Adipose tissue (tissue), 3 donors: ENCODE data around the gene ADARB2. TPM values are rescaled to one million over a fixed set of nuclear protein-coding genes. Genes with fewer than 3 reads are reported as not detected.

Experiments used
- H3K27ac ChIP-seq: one replicate; pipeline ENCODE4 v1.5.1; 2013; ENCODE audit warnings: low read depth, low read length
- WGBS, 3 donors: extraction: QIAGEN DNeasy Blood & Tissue Kit; methylation state at CpG; one replicate each; pipeline ENCODE4 v1.1.7; 2013; 5-methylcytosine and 5-hydroxymethylcytosine counted together
- polyA plus RNA-seq, 3 donors: library from polyadenylated mRNA; stranded (reverse); fragments of 200-250 nt; gene quantifications; one replicate each; pipeline ENCODE4 v1.2.3, GENCODE V29; 2013
- donor health status: healthy with polysubstance abuse.
- donor health status: Bipolar disorder and iron deficiency.
- donor health status: healthy.

ADARB2 gene
- polyA plus RNA-seq, 3 donors: 0.31 to 1.9 (median 0.56) TPM

- WGBS, 3 donors: 67 to 80% (median 71%) methylated on average over 9 of the region's 9 CpGs
- no peak overlapping the region for H3K27ac ChIP-seq
These were observed 524.7 kb downstream of the ADARB2 start for GRCh38 chr10:1212571-1213141.

GRCh38 chr10:1211844-1212570 is 525.3 kb downstream of the ADARB2 start:
- no peak overlapping the region for H3K27ac ChIP-seq
- WGBS, 3 donors: 72 to 81% (median 76%) methylated on average over 16 of the region's 16 CpGs

GRCh38 chr10:1210667-1211066 is 526.7 kb downstream of the ADARB2 start:
- H3K27ac ChIP-seq: no peak overlapping the region
- 62 to 68% (median 64%) methylated on average over 14 of the region's 14 CpGs for WGBS, 3 donors

GRCh38 chr10:1209355-1209979 is 527.9 kb downstream of the ADARB2 start:
- WGBS, 3 donors: 82 to 87% (median 85%) methylated on average over 8 of the region's 8 CpGs
- H3K27ac ChIP-seq: no peak overlapping the region

GRCh38 chr10:1208366-1209311 is 528.7 kb downstream of the ADARB2 start:
- H3K27ac ChIP-seq: no peak overlapping the region
- WGBS, 3 donors: 88 to 91% (median 89%) methylated on average over 20 of the region's 20 CpGs

GRCh38 chr10:1206601-1207000 is 530.7 kb downstream of the ADARB2 start:
- H3K27ac ChIP-seq: no peak overlapping the region
- WGBS, 3 donors: 93 to 97% (median 95%) methylated on average over 19 of the region's 19 CpGs

GRCh38 chr10:1206101-1206500 is 531.2 kb downstream of the ADARB2 start:
- 85 to 88% (median 87%) methylated on average over 23 of the region's 23 CpGs for WGBS, 3 donors
- no peak overlapping the region for H3K27ac ChIP-seq

- 87 to 92% (median 92%) methylated on average over 27 of the region's 27 CpGs for WGBS, 3 donors
- no peak overlapping the region for H3K27ac ChIP-seq
These were observed 531.8 kb downstream of the ADARB2 start for GRCh38 chr10:1205450-1206030.

- 84 to 86% (median 85%) methylated on average over 26 of the region's 26 CpGs for WGBS, 3 donors
- no peak overlapping the region for H3K27ac ChIP-seq
These were observed 532.6 kb downstream of the ADARB2 start for GRCh38 chr10:1204434-1205326.

GRCh38 chr10:1203704-1204103 is 533.6 kb downstream of the ADARB2 start:
- WGBS, 3 donors: 84 to 87% (median 84%) methylated on average over 10 of the region's 10 CpGs
- H3K27ac ChIP-seq: no peak overlapping the region

- 80 to 86% (median 84%) methylated on average over 13 of the region's 13 CpGs for WGBS, 3 donors
- no peak overlapping the region for H3K27ac ChIP-seq
These were observed 534.1 kb downstream of the ADARB2 start for GRCh38 chr10:1203216-1203615.

GRCh38 chr10:1202343-1202742 is 535.0 kb downstream of the ADARB2 start:
- no peak overlapping the region for H3K27ac ChIP-seq
- 83 to 91% (median 83%) methylated on average over 11 of the region's 11 CpGs for WGBS, 3 donors

- no peak overlapping the region for H3K27ac ChIP-seq
- 83 to 90% (median 88%) methylated on average over 27 of the region's 27 CpGs for WGBS, 3 donors
These were observed 536.2 kb downstream of the ADARB2 start for GRCh38 chr10:1200866-1201807.

- WGBS, 3 donors: 90 to 91% (median 91%) methylated on average over 24 of the region's 24 CpGs
- H3K27ac ChIP-seq: no peak overlapping the region
These were observed 537.2 kb downstream of the ADARB2 start for GRCh38 chr10:1199897-1200721.

- no peak overlapping the region for H3K27ac ChIP-seq
- WGBS, 3 donors: 71 to 80% (median 77%) methylated on average over 13 to 17 of the region's 17 CpGs
These were observed 538.0 kb downstream of the ADARB2 start for GRCh38 chr10:1199345-1199673.
